HT1080 (cell line): Measurements from ENCODE around the gene LMO2. TPM values are rescaled to one million over a fixed set of nuclear protein-coding genes. Genes with fewer than 3 reads are reported as not detected.

Experiments
- DNase-seq: peaks from one replicate; pipeline ENCODE4 v3.0.0-alpha.2; 2015; ENCODE audit warnings: low read depth
- total RNA-seq: library from RNA; depleted of rRNA; stranded (reverse); fragments of >200 nt; shearing (Covaris generic); gene quantifications from 2 replicates; pipeline ENCODE4 v1.2.3, GENCODE V29; 2014

Gene LMO2
- total RNA-seq, 1 experiment from 2014 or later = 0.11 TPM

- no peak for DNase-seq
Observed at GRCh38 chr11:33889821-33890378, 2.0 kb downstream of the LMO2 start.

GRCh38 chr11:33889296-33889695 is 2.6 kb downstream of the LMO2 start:
- no peak for DNase-seq

- DNase-seq = no peak
Observed at GRCh38 chr11:33887886-33888285, 4.0 kb downstream of the LMO2 start.

- DNase-seq = no peak
Observed at GRCh38 chr11:33885338-33886005, 6.4 kb downstream of the LMO2 start.

GRCh38 chr11:33884601-33885000 is 7.3 kb downstream of the LMO2 start:
- DNase-seq = no peak

GRCh38 chr11:33884035-33884434 is 7.8 kb downstream of the LMO2 start:
- DNase-seq = no peak

- no peak for DNase-seq
Observed at GRCh38 chr11:33881651-33882503, 10.0 kb downstream of the LMO2 start.

GRCh38 chr11:33880979-33881378 is 10.9 kb downstream of the LMO2 start:
- no peak for DNase-seq

- no peak for DNase-seq
Observed at GRCh38 chr11:33879375-33879774, 12.5 kb downstream of the LMO2 start.

- no peak for DNase-seq
Observed at GRCh38 chr11:33877038-33877437, 14.8 kb downstream of the LMO2 start.

- DNase-seq = no peak
Observed at GRCh38 chr11:33875621-33876294, 16.1 kb downstream of the LMO2 start.

GRCh38 chr11:33874910-33875490 is 16.9 kb downstream of the LMO2 start:
- DNase-seq = no peak

GRCh38 chr11:33874433-33874832 is 17.4 kb downstream of the LMO2 start:
- DNase-seq = no peak

GRCh38 chr11:33869481-33870422 is 22.1 kb downstream of the LMO2 start:
- peak; percentile 35 for DNase-seq

GRCh38 chr11:33868647-33869461 is 23.0 kb downstream of the LMO2 start:
- no peak for DNase-seq

GRCh38 chr11:33867996-33868646 is 23.8 kb downstream of the LMO2 start:
- DNase-seq = no peak

- DNase-seq = no peak
Observed at GRCh38 chr11:33867561-33867960, 24.3 kb downstream of the LMO2 start.

- DNase-seq = no peak
Observed at GRCh38 chr11:33866936-33867335, 24.9 kb downstream of the LMO2 start.

GRCh38 chr11:33864479-33864878 is 27.4 kb downstream of the LMO2 start:
- DNase-seq = no peak
